Prostate gland (tissue), 2 donors: Measurements from ENCODE around the gene C1orf198. TPM values are rescaled to one million over a fixed set of nuclear protein-coding genes. Genes with fewer than 3 reads are reported as not detected.

Experiments
- DNase-seq: peaks from one replicate; pipeline ENCODE4 v3.0.0-alpha.2; 2019; ENCODE audit warnings: low spot score
- H3K27ac ChIP-seq, 2 donors: fragments of 200-600 bp; sonication (generic); 2 replicates each; pipeline ENCODE4 v1.5.1; 2017 to 2019
- H3K27me3 ChIP-seq: fragments of 200-600 bp; sonication (generic); replicated peaks from 2 replicates; pipeline ENCODE4 v1.5.1; 2019; ENCODE audit not compliant: insufficient read depth
- H3K36me3 ChIP-seq, 2 donors: fragments of 200-600 bp; sonication (generic); 1 replicate in 1 of 2; 2 replicates in 1 of 2; pipeline versions ENCODE4 v1.5.1 to v1.8.1; 2017 to 2019
- H3K4me1 ChIP-seq: fragments of 200-600 bp; sonication (generic); replicated peaks from 2 replicates; pipeline ENCODE4 v1.5.1; 2019
- H3K4me3 ChIP-seq, 2 donors: fragments of 200-600 bp; sonication (generic); 2 replicates each; pipeline ENCODE4 v1.5.1; 2017 to 2019
- H3K9me3 ChIP-seq: fragments of 200-600 bp; sonication (generic); 2 replicates; pipeline ENCODE4 v1.5.1; 2017
- POLR2A ChIP-seq: fragments of 450-650 bp; IDR thresholded peaks from one replicate; pipeline ENCODE4 v1.6.1; 2016; ENCODE audit warnings: antibody characterized with exemption, mild to moderate bottlenecking
- POLR2AphosphoS5 ChIP-seq: sonication (generic); formaldehyde crosslinking; IDR thresholded peaks from one replicate; pipeline ENCODE4 v1.6.1; 2017; ENCODE audit warnings: antibody characterized with exemption
- WGBS: methylation state at CpG from one replicate; pipeline ENCODE4 v1.1.5; 2018; 5-methylcytosine and 5-hydroxymethylcytosine counted together
- intact Hi-C: fragments of 100-400 bp; cut with DNase I; formaldehyde crosslinking; loops from one replicate; pipeline ENCODE4 v1.14.2; 2022
- total RNA-seq, 2 donors: library from RNA; depleted of rRNA; stranded (reverse); fragments of >200 nt; gene quantifications; one replicate each; pipeline ENCODE4 v1.1.0, GENCODE V29; 2016
- TF ChIP-seq, protein P1 (sequence below), 4 experiments: fragments of 200-600 bp in 2 of 4; fragments of 450-650 bp in 2 of 4; sonication (generic) in 2 of 4; IDR thresholded peaks; 1 replicate in 3 of 4; 2 replicates in 1 of 4; pipeline ENCODE4 v1.5.1; 2016 to 2019; ENCODE audit warnings: antibody characterized with exemption in 4 of 4, mild to moderate bottlenecking in 2 of 4, moderate library complexity in 2 of 4

Gene C1orf198
- total RNA-seq, 2 donors from 2014 or later, result 41.9 to 44.8 TPM

DNA sequence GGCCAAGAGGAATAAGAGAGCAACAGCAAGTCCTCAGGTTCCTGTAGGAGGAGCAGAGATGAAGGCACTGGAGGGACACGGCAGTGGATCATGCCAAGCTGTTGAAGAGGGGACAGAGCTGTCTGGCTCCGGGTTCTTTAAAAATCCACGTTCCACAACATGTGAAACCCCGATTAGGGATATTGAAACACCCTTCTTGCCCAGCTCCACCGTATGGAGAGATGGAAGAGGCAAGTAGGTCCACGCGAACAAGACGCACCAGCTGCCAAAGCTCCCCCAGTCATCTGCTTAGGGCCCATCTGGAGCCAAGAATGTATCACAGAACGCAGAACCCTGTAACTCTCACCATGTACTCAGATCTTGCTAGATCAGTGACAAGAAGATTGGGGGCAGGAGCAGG, 3.9 kb downstream of the C1orf198 start:
- TF ChIP-seq, protein P1, sequence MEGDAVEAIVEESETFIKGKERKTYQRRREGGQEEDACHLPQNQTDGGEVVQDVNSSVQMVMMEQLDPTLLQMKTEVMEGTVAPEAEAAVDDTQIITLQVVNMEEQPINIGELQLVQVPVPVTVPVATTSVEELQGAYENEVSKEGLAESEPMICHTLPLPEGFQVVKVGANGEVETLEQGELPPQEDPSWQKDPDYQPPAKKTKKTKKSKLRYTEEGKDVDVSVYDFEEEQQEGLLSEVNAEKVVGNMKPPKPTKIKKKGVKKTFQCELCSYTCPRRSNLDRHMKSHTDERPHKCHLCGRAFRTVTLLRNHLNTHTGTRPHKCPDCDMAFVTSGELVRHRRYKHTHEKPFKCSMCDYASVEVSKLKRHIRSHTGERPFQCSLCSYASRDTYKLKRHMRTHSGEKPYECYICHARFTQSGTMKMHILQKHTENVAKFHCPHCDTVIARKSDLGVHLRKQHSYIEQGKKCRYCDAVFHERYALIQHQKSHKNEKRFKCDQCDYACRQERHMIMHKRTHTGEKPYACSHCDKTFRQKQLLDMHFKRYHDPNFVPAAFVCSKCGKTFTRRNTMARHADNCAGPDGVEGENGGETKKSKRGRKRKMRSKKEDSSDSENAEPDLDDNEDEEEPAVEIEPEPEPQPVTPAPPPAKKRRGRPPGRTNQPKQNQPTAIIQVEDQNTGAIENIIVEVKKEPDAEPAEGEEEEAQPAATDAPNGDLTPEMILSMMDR (IDR thresholded peaks at IDR 0.05), result no peak
- no peak for TF ChIP-seq POLR2AphosphoS5
- no peak for TF ChIP-seq POLR2A
- intact Hi-C loops, result no loop called here
- Histone ChIP-seq H3K9me3 (no peaks in the 10 kb centered on the region), H3K36me3 (no peaks in the 10 kb centered on the region), H3K4me3 (no peak overlapping the region), H3K27ac (no peak overlapping the region), H3K4me1 (no peaks in the 10 kb centered on the region), H3K27me3 (no peaks in the 10 kb centered on the region)
- WGBS, result 79% methylated on average over 9 of the region's 9 CpGs
- DNase-seq, result no peak

DNA sequence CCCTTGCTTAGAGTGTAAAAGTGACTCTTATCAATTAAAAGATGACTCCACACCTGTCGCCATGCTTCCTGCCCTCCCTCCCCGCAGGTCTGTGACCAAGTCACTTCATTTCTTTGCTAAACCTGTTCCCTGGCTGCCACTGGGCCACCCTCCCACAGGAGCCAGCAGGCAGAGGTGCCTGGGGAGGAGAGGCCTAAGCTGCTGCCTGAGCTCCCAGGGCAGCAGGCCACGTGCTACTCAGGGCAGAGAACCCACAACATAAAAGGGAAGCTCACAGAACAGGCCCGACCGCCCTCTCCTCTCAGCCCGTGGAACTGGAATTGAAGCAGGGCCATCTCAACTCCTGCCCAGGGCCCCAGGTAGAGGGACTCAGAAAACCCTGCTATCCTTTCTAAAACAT, 4.9 kb downstream of the C1orf198 start:
- no peaks in the 10 kb centered on the region for H3K4me1 ChIP-seq
- H3K4me3 ChIP-seq, result no peak overlapping the region
- intact Hi-C loops, result no loop called here
- DNase-seq, result peak; percentile 88
- H3K27me3 ChIP-seq, result no peaks in the 10 kb centered on the region
- no peak for TF ChIP-seq POLR2A
- peak; percentile 77 for TF ChIP-seq POLR2AphosphoS5
- peak overlapping the region; percentile 10 to 50 for H3K27ac ChIP-seq
- no peaks in the 10 kb centered on the region for H3K9me3 ChIP-seq
- WGBS, result 31% methylated on average over 6 of the region's 6 CpGs
- H3K36me3 ChIP-seq, result no peaks in the 10 kb centered on the region

DNA sequence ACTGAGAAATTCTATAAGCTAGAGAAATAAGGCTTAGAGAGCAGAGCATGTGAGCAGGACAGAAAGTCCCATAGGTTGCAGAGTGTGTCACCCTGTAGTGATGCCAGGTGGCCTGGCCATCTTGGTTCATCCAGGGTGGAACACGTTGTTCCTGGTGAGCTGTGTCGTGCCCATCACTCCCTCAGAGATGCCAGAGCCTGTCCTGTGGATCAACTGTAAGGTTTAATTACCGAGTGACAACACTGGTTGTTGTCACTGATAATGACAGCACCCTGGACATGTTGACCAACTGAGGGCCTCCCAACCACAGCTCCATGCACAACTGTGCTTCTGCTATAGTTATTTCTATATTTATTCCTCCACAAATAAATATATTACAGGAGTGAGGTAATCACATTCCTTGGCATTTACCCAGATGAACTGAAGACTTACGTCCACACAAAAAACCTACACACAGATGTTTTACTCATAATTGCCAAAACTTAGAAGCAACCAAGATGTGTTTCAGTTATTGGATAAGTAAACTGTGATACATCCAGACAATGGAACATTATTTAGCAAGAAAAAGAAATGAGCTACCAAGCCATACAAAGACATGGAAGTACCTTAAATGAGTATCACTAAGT, 6.2 kb downstream of the C1orf198 start:
- Histone ChIP-seq H3K4me3 (no peak overlapping the region), H3K36me3 (no peaks in the 10 kb centered on the region), H3K27me3 (no peaks in the 10 kb centered on the region), H3K4me1 (no peaks in the 10 kb centered on the region), H3K27ac (no peak overlapping the region), H3K9me3 (no peaks in the 10 kb centered on the region)
- TF ChIP-seq, protein P1 (IDR thresholded peaks at IDR 0.05), result no peak
- no peak for TF ChIP-seq POLR2A
- no peak for TF ChIP-seq POLR2AphosphoS5
- 81% methylated on average over 4 of the region's 4 CpGs for WGBS
- intact Hi-C loops, result no loop called here
- no peak for DNase-seq

DNA sequence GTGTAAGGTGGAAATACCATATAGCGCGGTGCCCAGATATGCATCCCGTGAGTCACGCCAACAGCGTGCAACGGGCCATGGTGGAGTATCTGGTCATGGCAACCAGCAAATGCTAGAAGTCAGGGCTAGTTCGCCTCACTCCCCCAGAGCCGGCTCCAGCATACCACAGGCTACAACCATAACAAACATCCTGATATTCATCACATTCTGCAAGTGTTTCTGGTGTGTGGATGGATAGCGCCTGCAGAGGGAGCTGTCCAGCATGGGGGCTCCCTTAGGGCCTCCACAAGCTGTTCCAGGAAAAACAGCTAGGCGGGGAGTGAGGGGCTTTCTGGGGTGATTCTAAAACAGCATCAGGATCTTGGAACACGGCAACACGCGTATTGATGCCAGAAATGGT, 6.8 kb downstream of the C1orf198 start:
- no peak for DNase-seq
- Histone ChIP-seq H3K27ac (no peak overlapping the region), H3K4me1 (no peaks in the 10 kb centered on the region), H3K36me3 (no peaks in the 10 kb centered on the region), H3K9me3 (no peaks in the 10 kb centered on the region), H3K27me3 (no peaks in the 10 kb centered on the region), H3K4me3 (no peak overlapping the region)
- 94% methylated on average over 13 of the region's 13 CpGs for WGBS
- TF ChIP-seq POLR2AphosphoS5 (no peak), POLR2A (no peak)
- TF ChIP-seq, protein P1 (IDR thresholded peaks at IDR 0.05), result no peak
- intact Hi-C loops, result no loop called here

DNA sequence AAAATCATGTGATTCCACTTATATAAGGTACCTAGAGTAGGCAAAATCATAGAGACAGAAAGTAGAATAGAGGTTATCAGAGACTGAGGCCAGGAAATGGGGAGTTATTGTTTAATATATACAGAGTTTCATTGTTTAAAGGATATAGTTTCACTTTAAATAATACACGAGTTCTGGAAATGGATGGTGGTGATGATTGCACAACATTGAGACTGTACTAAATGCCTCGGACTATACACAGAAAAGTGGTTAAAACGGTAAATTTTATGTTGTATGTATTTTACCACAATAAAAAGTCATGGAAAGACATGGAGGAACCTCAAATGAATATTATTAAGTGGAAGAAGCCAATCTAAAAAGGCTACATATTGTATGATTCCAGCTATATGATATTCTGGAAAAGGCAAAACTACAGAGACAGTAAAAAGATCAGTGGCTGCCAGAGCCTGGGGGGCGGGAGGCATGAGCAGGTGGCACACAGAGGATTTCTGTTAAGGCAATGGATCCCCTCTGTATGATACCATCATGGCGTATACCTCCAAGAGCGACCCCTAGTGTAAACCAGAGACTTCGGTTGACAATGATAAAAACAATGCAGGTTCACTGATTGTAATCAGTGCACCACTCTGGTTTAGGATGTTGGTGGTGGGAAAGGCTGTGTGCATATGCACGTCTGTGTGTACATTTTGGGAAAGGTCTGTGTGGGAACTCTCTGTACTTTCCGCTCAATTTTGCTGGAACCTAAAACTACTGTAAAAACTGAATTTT, 7.5 kb downstream of the C1orf198 start:
- no peak for DNase-seq
- intact Hi-C loops, result no loop called here
- no peaks in the 10 kb centered on the region for H3K4me1 ChIP-seq
- 89% methylated on average over 9 of the region's 9 CpGs for WGBS
- no peak overlapping the region for H3K4me3 ChIP-seq
- no peak overlapping the region for H3K27ac ChIP-seq
- H3K36me3 ChIP-seq, result no peaks in the 10 kb centered on the region
- no peak for TF ChIP-seq POLR2A
- TF ChIP-seq, protein P1 (IDR thresholded peaks at IDR 0.05), result no peak
- no peak for TF ChIP-seq POLR2AphosphoS5
- H3K9me3 ChIP-seq, result no peaks in the 10 kb centered on the region
- no peaks in the 10 kb centered on the region for H3K27me3 ChIP-seq
